ENCODE data around the gene AXDND1. TPM values are rescaled to one million over a fixed set of nuclear protein-coding genes. Genes with fewer than 3 reads are reported as not detected.

AXDND1 gene
- total and polyA plus RNA-seq, 2 of the 8 experiments (the other 6 are each of a cell fraction or from before 2014, with no cell fraction given): 0.61 TPM; not detected in 1

DNA sequence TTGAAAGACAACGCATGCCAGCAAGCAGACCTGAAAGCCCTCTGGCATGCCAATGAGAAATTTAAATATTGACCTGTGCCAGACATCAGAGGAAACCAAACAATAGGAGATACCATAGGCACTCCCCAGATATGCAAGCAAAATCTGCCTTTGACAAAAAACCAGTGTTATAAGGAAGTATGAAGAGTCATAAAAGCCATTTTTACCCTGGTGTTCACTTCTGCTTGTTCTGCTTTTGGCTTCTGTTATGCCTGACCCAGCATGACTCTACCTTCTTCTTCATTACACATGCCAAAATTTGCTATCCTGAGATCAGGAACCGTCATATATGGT lies 183.6 kb downstream of the AXDND1 start:
- H2AK5ac ChIP-seq (ENCODE audit: low read depth, low read length): no peak overlapping the region
- DNase-seq (ENCODE audit: low read depth in 1 of 2, low spot score in 2 of 2): no peak
- H3K4me3 ChIP-seq (ENCODE audit: extremely low read depth in 1 of 4, insufficient read depth in 2 of 4, low read depth in 3 of 4, low read length in 4 of 4): no peak overlapping the region
- no peak overlapping the region for H3K56ac ChIP-seq (replicated peaks; ENCODE audit: insufficient read length, low read depth, low read length)
- no peak overlapping the region for H2BK120ac ChIP-seq (replicated peaks; ENCODE audit: low read depth, low read length)
- no peak overlapping the region for H3K23ac ChIP-seq (ENCODE audit: insufficient read length)
- FAIRE-seq: no peak
- H4K20me1 ChIP-seq (replicated peaks in 1 of 2; ENCODE audit: control insufficient read depth in 1 of 2, insufficient read depth in 2 of 2, low read length in 2 of 2): no peaks in the 10 kb centered on the region
- H3K9me3 ChIP-seq (ENCODE audit: insufficient read depth in 2 of 2, low read depth in 1 of 2, low read length in 1 of 2): no peaks in the 10 kb centered on the region; a peak in 1 of 4 replicates
- no peak overlapping the region for H4K8ac ChIP-seq (ENCODE audit: extremely low read depth, insufficient read depth, low read length)
- ChIA-PET CTCF (ENCODE audit: partially characterized antibody) (interaction anchor here (0.5 kb wide), 1 partner anchor 220 kb away, joined by 3 read pairs; no protein-coding TSS in a partner anchor), POLR2A (ENCODE audit: partially characterized antibody) (no interaction called here)
- H2BK15ac ChIP-seq (ENCODE audit: low read length): no peak overlapping the region
- H3K9ac ChIP-seq (replicated peaks in 1 of 4; ENCODE audit: extremely low read depth in 1 of 4, low read depth in 3 of 4, low read length in 3 of 4): no peak overlapping the region
- H2AFZ ChIP-seq (ENCODE audit: low read length): no peak overlapping the region
- no peak overlapping the region for H2BK12ac ChIP-seq (ENCODE audit: low read depth, low read length)
- H4K91ac ChIP-seq (replicated peaks; ENCODE audit: insufficient read length, low read length): no peak overlapping the region
- H3K79me2 ChIP-seq (ENCODE audit: control insufficient read depth in 1 of 2, insufficient read depth in 2 of 2, low read length in 2 of 2): no peaks in the 10 kb centered on the region
- H3K23me2 ChIP-seq (ENCODE audit: low read depth, low read length): no peaks in the 10 kb centered on the region
- H3K79me1 ChIP-seq (ENCODE audit: low read depth, low read length): no peaks in the 10 kb centered on the region
- H3K18ac ChIP-seq (ENCODE audit: extremely low read depth, low read length): no peak overlapping the region
- no peak overlapping the region for H3K27ac ChIP-seq (ENCODE audit: low read depth, low read length)
- H3K4me2 ChIP-seq (ENCODE audit: insufficient read depth in 1 of 2, low read depth in 2 of 2, low read length in 2 of 2): no peak overlapping the region
- no peaks in the 10 kb centered on the region; a peak in 1 of 7 replicates for H3K27me3 ChIP-seq (replicated peaks in 1 of 4; ENCODE audit: control insufficient read depth in 3 of 4, extremely low read depth in 1 of 4, insufficient read depth in 3 of 4, low read length in 3 of 4)
- no peak overlapping the region for H4K5ac ChIP-seq (ENCODE audit: insufficient read length, low read depth, low read length)
- 89% methylated on average over 2 of the region's 2 CpGs; no CpG with 5 or more reads in 1 of the 2 experiments for WGBS, 2 experiments (ENCODE audit: extremely low coverage in 1 of 2, insufficient coverage in 1 of 2, insufficient read length in 1 of 2, insufficient replicate concordance in 2 of 2, low coverage in 1 of 2, low lambda C conversion rate in 2 of 2, missing lambda C conversion rate in 1 of 2)
- H3K4ac ChIP-seq (replicated peaks; ENCODE audit: insufficient read length, low read depth, low read length): no peak overlapping the region
- H2BK5ac ChIP-seq (ENCODE audit: low read depth, low read length): no peak overlapping the region
- H3K4me1 ChIP-seq (replicated peaks in 1 of 4; ENCODE audit: control insufficient read depth in 3 of 4, insufficient read depth in 4 of 4, low read length in 3 of 4): no peaks in the 10 kb centered on the region; a peak in 2 of 7 replicates
- no peaks in the 10 kb centered on the region for H3K36me3 ChIP-seq (ENCODE audit: control insufficient read depth in 2 of 4, insufficient read depth in 4 of 4, low read length in 3 of 4)
- no peak overlapping the region for H3K14ac ChIP-seq (ENCODE audit: insufficient read length)
- H2BK20ac ChIP-seq (ENCODE audit: low read length): no peak overlapping the region
- TF ChIP-seq CHD2 (IDR thresholded peaks at IDR 0.05; ENCODE audit: low read length): no peak
- TF ChIP-seq, protein P1, sequence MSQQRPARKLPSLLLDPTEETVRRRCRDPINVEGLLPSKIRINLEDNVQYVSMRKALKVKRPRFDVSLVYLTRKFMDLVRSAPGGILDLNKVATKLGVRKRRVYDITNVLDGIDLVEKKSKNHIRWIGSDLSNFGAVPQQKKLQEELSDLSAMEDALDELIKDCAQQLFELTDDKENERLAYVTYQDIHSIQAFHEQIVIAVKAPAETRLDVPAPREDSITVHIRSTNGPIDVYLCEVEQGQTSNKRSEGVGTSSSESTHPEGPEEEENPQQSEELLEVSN (IDR thresholded peaks at IDR 0.05): no peak
- TF ChIP-seq SIRT6 (IDR thresholded peaks at IDR 0.05; ENCODE audit: low read length): no peak
- no peak for TF ChIP-seq CHD1 (IDR thresholded peaks at IDR 0.05; ENCODE audit: low read depth, low read length)
- TF ChIP-seq MAFK (IDR thresholded peaks at IDR 0.05; ENCODE audit: low read depth, low read length): no peak
- no peak for TF ChIP-seq EP300 (IDR thresholded peaks at IDR 0.05; ENCODE audit: borderline replicate concordance in 1 of 2, low read depth in 2 of 2, low read length in 2 of 2)
- TF ChIP-seq CEBPB (IDR thresholded peaks at IDR 0.05; ENCODE audit: low read depth, low read length): no peak
- no peak for TF ChIP-seq RFX5 (IDR thresholded peaks at IDR 0.05; ENCODE audit: borderline replicate concordance, low read depth, low read length)
- TF ChIP-seq BACH1 (IDR thresholded peaks at IDR 0.05; ENCODE audit: low read length): no peak
- no peak for TF ChIP-seq RAD21 (IDR thresholded peaks at IDR 0.05 in 1 of 2, conservative IDR thresholded peaks at IDR 0.05 in 1 of 2; ENCODE audit: low read depth in 2 of 2, low read length in 2 of 2)
- TF ChIP-seq JUN (IDR thresholded peaks at IDR 0.05; ENCODE audit: low read depth, low read length): no peak
- TF ChIP-seq KDM1A (IDR thresholded peaks at IDR 0.05; ENCODE audit: borderline replicate concordance, low read length): no peak
- no peak for TF ChIP-seq RBBP5 (IDR thresholded peaks at IDR 0.05; ENCODE audit: borderline replicate concordance, low read depth, low read length)
- no peak for TF ChIP-seq GTF2F1 (IDR thresholded peaks at IDR 0.05; ENCODE audit: borderline replicate concordance, low read depth, low read length)
- TF ChIP-seq BCL11A (IDR thresholded peaks at IDR 0.05; ENCODE audit: low read depth in 2 of 2, low read length in 2 of 2): no peak
